Measurements from ENCODE around the gene C16orf95. TPM values are rescaled to one million over a fixed set of nuclear protein-coding genes. Genes with fewer than 3 reads are reported as not detected.
A peak's percentile ranks its signal among the peaks of the same experiment; 100 is the strongest.

C16orf95 gene
- total and polyA plus RNA-seq, 3 donors from 2014 or later = 53.1 to 203 (median 71.9) TPM

GRCh38 chr16:87319011-87319410 lies 1.8 kb upstream of the C16orf95 start:
- Histone ChIP-seq H3K4me1 (peaks cover 9% of the 10 kb centered on the region), H3K36me3 (ENCODE audit: low read depth, missing control alignments) (no peaks in the 10 kb centered on the region), H3K9me3 (no peaks in the 10 kb centered on the region), H3K27me3 (no peaks in the 10 kb centered on the region), H3K27ac (no peak overlapping the region), H3K4me3 (no peak overlapping the region)
- no peak for TF ChIP-seq POLR2A (IDR thresholded peaks at IDR 0.05)
- TF ChIP-seq, protein P1, sequence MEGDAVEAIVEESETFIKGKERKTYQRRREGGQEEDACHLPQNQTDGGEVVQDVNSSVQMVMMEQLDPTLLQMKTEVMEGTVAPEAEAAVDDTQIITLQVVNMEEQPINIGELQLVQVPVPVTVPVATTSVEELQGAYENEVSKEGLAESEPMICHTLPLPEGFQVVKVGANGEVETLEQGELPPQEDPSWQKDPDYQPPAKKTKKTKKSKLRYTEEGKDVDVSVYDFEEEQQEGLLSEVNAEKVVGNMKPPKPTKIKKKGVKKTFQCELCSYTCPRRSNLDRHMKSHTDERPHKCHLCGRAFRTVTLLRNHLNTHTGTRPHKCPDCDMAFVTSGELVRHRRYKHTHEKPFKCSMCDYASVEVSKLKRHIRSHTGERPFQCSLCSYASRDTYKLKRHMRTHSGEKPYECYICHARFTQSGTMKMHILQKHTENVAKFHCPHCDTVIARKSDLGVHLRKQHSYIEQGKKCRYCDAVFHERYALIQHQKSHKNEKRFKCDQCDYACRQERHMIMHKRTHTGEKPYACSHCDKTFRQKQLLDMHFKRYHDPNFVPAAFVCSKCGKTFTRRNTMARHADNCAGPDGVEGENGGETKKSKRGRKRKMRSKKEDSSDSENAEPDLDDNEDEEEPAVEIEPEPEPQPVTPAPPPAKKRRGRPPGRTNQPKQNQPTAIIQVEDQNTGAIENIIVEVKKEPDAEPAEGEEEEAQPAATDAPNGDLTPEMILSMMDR (IDR thresholded peaks at IDR 0.05) = no peak
- intact Hi-C loops (cut with DNase I; ENCODE audit: low total_unique reads) = loop anchor here (5.0 kb wide), 1 partner anchor 63 kb away; the partner anchor contains the start of gene FBXO31
- DNase-seq = no peak

DNA sequence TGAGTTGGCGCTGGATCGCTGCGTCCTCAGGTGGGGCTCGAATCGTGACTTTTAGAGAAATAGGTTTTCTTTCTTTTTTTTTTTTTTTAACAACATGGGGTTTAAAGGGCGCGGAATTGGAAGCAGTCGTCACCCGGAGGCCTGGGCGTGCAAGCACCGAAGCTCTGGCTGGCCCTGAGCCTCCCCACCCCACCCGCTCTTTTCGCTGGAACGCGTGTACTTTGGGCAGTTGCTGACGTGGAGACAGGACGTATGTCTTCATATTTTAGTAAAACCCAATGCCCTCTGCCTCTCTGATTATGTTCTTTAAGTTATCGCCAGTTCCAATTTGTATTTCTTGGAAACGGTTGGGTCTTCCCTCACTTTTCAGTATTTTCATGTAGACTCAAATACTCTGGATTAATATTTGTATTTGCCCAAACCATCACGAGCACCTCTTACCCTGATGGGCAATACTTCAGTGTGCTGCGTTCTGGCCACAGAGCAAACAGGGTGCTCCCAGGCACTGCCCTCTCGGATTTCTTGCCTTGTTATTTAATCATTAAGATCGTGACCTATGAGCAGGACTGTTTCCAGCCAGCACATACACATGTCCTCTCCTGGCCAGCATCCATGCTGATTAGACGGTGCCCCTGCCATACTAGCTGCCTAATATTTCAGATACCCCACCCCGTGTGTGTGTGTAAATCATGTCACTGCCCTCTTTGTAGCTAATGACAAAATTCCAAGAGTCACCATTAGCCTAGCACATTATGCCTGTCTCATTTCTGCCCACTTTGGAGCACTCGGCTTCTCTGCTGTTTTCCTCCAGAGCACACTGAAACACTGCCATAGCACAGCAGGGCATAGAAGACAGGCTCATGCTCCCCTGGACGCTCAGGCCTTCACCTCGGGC lies 805 bp upstream of the C16orf95 start:
- intact Hi-C loops (cut with DNase I; ENCODE audit: low total_unique reads) = loop anchor here (5.0 kb wide), 1 partner anchor 64 kb away; the partner anchor contains the start of gene FBXO31
- no peak for TF ChIP-seq POLR2A (IDR thresholded peaks at IDR 0.05)
- TF ChIP-seq, protein P1 (IDR thresholded peaks at IDR 0.05) = no peak
- Histone ChIP-seq H3K9me3 (no peaks in the 10 kb centered on the region), H3K27me3 (no peaks in the 10 kb centered on the region), H3K27ac (peak overlapping the region; percentile 89 to 94), H3K36me3 (ENCODE audit: low read depth, missing control alignments) (no peaks in the 10 kb centered on the region), H3K4me1 (peaks cover 9% of the 10 kb centered on the region), H3K4me3 (peak overlapping the region; percentile 86 to 98)
- 5 to 6% methylated on average over 27 to 28 of the region's 28 CpGs for WGBS, 2 donors
- DNase-seq = peak; percentile 69

GRCh38 chr16:87316450-87316922 lies 706 bp downstream of the C16orf95 start:
- TF ChIP-seq POLR2A (IDR thresholded peaks at IDR 0.05) = no peak
- TF ChIP-seq, protein P1 (IDR thresholded peaks at IDR 0.05) = no peak
- WGBS, 2 donors = 81 to 91% methylated on average over 4 of the region's 4 CpGs
- Histone ChIP-seq H3K27me3 (no peaks in the 10 kb centered on the region), H3K9me3 (no peaks in the 10 kb centered on the region), H3K27ac (peak overlapping the region; percentile 89 to 94), H3K4me3 (peak overlapping the region in 1 of 2 donors; percentile 86), H3K4me1 (peaks cover 9% of the 10 kb centered on the region), H3K36me3 (ENCODE audit: low read depth, missing control alignments) (no peaks in the 10 kb centered on the region)
- DNase-seq = no peak
- intact Hi-C loops (cut with DNase I; ENCODE audit: low total_unique reads) = loop anchor here (5.0 kb wide), 1 partner anchor 66 kb away; the partner anchor contains the start of gene FBXO31

GRCh38 chr16:87314990-87315420 lies 2.2 kb downstream of the C16orf95 start:
- Histone ChIP-seq H3K27me3 (no peaks in the 10 kb centered on the region), H3K4me1 (peaks cover 9% of the 10 kb centered on the region), H3K36me3 (ENCODE audit: low read depth, missing control alignments) (no peaks in the 10 kb centered on the region), H3K4me3 (no peak overlapping the region), H3K27ac (no peak overlapping the region), H3K9me3 (no peaks in the 10 kb centered on the region)
- WGBS, 2 donors = 76 to 80% methylated on average over 7 to 8 of the region's 10 CpGs
- no peak for DNase-seq
- TF ChIP-seq POLR2A (IDR thresholded peaks at IDR 0.05) = no peak
- TF ChIP-seq, protein P1 (IDR thresholded peaks at IDR 0.05) = no peak
- intact Hi-C loops (cut with DNase I; ENCODE audit: low total_unique reads) = loop anchor here (5.0 kb wide), 1 partner anchor 67 kb away; the partner anchor contains the start of gene FBXO31
